ENCODE data around the gene DPP6.
"Not testable (repeated sequence)": the region's sequence is repeated elsewhere in the genome, so short reads cannot be mapped to it uniquely, and the experiment has no call there.

The DPP6 gene

DNA sequence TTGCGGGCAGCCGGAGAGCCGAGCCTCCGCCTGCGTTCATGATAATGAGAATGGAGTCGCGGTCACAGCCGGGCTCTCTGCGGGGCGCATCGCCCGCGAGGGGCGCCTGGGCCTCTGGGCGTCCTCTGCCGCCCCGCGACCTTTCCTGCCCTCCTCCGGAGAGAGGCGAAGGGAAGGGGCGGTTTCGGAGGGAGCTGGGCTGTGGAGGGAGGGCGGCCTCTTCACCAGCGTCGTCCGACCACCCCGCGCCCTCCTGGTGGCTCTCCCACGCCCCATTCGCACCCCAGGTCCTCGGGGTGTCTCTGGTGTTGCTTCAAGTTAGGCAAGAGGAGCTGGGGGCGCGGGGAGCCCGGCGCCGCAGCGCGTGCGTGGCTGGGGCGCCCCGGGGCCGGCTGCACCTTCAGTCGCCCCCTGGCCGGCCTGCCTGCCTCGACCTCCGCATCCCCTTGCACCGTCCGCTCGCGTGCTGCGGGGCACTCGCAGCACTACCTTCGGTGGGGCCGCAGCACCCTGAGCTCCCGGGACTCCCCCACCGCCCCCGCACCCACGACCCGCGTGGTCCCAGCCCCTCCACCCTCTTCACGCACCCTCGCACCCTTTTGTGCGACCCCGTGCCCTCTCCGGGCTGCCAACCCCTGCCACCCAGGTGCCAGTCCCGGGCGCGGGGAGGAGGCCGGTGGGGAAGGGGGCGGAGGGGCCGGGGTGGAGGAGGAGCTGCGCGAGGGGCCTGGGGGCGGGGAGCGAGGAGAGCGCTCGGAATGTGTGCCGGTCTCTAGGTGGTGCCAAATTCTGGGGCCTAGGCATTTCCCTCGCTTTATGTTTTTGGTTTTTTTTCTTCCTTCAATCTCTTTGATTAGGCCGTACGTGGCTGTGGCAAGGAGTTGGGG lies at the start of gene DPP6:
TSS of gene DPP6 (plus strand) at position 756 of the 887 bp plus-strand sequence.
- not testable (repeated sequence) for DNase-seq (ENCODE audit: low spot score)

DNA sequence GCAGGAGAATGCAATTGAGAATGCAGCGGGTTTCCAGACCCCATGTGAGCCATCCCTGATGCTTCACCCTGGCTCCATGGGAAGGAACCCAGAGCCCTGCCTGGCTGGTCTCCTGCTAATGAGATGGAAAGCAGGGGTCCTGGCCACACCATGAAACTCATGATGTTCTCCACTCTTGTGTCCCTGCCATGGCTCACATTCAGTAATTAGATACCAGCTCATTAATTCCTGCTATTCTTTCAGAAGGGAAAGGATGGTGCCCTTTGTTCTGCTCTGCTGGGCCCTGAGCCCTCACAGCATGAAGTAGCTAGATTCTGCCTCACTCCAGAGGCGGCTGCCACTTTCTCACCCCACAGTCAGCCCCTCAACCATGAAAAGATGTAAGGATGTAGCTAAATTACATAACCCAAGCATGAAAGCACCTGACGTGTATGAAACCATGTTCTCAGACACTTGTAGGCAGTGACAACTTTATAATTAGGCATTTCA lies 42.7 kb upstream of the DPP6 start:
- DNase-seq (ENCODE audit: low spot score), result not testable (repeated sequence)

DNA sequence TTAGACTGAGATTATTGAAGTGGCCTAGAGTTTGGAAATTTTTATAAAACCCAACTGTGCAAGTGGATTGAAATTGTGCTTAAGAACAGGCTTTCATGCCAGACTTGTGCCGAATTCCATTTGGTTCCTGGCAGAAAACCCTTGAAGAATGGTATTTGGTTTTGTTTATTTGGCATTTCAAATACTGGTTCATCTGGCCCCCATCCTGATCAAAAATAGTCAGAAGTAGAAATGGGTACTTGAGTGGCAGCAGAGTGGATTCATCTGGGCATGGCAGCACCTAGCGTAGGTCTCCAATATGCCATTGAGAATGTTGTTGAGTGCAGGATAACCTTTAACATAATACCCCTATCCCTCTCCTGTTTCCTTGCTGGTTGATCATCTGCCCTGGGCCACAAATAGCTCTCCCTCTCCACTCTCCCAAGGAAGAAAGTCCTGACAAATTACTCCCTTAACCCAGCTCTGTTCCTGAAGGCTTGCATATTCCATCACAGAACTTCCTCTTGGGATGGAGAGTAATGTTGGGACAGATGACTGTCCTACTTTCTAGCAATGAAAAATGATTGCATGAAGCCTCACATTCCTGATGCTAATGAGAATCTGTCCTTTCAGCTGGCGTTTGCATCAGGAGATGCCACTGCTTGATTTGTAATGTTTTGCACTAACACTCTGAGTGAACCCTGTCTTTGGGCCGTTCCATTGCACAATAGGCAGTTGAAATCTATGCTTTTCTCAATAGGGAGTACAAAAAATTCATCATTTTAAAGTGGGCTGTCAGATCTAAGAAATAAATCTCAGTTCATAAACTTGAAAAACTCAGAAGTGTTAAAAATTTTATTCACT lies 41.3 kb upstream of the DPP6 start:
- DNase-seq (ENCODE audit: low spot score), result not testable (repeated sequence)

DNA sequence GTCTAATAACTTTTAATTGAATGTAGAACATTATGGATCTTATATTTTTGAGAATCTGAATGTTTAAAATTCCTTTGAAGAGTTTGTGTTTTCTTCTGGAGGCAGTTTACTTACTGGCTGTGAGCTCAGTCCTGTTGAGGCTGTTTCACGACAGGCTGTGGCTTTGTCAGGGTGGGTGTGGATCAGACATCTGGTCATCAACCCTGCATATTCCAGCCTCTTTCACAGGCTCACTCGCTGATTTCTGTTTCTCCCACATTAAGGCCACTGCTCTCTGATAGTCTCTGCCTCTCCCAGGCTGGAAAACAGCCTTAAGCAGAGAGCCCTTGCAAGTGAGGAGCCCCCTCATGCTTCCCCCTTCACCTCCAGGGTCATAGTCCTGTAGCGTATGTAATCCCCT lies 39.4 kb upstream of the DPP6 start:
- not testable (repeated sequence) for DNase-seq (ENCODE audit: low spot score)

GRCh38 chr7:154015636-154016035 lies 36.6 kb upstream of the DPP6 start:
- not testable (repeated sequence) for DNase-seq (ENCODE audit: low spot score)

DNA sequence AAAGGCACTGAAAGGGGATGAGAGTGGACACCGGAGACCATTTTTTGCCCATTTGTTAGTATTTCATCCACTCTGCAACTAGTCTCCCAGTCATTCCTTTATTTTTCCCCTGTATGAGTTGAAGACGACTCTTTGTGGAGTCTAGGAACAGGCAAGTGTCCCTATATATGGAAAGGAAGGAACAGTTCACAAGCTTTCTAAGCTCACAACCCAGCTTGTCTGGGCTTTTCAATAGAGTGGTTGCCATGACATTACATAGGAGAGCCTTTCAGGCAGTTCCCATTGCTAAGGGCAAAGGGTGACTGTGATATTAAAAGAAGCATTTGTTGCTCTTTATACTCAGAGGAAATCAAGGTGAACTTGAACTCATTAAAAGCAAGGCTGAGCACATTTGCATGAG lies 33.8 kb upstream of the DPP6 start:
- DNase-seq (ENCODE audit: low spot score), result not testable (repeated sequence)

DNA sequence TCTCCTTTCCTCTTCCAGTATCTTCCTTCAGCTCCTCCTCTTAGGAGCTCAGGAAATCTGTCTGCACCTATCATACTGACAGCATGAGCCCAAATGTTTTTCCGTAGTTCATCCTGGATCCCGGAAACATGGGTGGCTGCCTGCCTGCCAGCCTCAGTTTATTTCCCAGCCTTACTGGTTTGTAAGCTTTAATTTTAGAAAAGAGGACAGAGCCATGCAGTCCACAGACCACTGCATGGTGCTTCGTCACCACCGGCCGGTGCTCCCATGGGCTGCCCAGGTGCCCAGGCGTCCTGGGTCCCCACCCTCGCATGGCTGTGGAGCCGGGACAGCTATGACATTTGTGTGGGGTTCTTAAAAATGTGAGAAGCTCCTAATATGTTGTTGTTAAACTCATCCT lies 24.4 kb upstream of the DPP6 start:
- not testable (repeated sequence) for DNase-seq (ENCODE audit: low spot score)

- not testable (repeated sequence) for DNase-seq (ENCODE audit: low spot score)
Observed at GRCh38 chr7:154030476-154031080, 21.6 kb upstream of the DPP6 start.

- DNase-seq (ENCODE audit: low spot score), result not testable (repeated sequence)
Observed at GRCh38 chr7:154039466-154040165, 12.6 kb upstream of the DPP6 start.

DNA sequence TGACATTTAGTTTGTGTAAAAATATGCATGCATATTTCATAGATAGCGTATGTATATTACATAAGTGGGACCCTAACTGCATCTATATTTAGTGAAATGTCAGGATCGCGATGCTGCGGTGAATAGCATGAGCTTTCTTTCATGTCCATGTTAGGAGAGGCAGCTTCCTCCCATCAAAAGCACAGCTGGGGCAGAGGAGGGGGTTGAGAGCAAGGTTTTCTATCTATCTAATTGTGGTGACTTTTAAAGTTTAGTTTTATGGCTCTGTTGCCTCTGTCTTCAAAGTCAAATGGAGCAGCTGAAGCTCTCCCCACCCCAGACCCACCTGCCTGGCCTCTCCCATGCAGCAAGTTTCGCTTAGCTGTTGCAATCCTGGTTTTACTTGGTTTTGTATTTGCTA lies 1.8 kb upstream of the DPP6 start:
- not testable (repeated sequence) for DNase-seq (ENCODE audit: low spot score)

GRCh38 chr7:154051006-154051642 lies 1.1 kb upstream of the DPP6 start:
- not testable (repeated sequence) for DNase-seq (ENCODE audit: low spot score)

- not testable (repeated sequence) for DNase-seq (ENCODE audit: low spot score)
Observed at GRCh38 chr7:154052530-154053252, 493 bp downstream of the DPP6 start.

DNA sequence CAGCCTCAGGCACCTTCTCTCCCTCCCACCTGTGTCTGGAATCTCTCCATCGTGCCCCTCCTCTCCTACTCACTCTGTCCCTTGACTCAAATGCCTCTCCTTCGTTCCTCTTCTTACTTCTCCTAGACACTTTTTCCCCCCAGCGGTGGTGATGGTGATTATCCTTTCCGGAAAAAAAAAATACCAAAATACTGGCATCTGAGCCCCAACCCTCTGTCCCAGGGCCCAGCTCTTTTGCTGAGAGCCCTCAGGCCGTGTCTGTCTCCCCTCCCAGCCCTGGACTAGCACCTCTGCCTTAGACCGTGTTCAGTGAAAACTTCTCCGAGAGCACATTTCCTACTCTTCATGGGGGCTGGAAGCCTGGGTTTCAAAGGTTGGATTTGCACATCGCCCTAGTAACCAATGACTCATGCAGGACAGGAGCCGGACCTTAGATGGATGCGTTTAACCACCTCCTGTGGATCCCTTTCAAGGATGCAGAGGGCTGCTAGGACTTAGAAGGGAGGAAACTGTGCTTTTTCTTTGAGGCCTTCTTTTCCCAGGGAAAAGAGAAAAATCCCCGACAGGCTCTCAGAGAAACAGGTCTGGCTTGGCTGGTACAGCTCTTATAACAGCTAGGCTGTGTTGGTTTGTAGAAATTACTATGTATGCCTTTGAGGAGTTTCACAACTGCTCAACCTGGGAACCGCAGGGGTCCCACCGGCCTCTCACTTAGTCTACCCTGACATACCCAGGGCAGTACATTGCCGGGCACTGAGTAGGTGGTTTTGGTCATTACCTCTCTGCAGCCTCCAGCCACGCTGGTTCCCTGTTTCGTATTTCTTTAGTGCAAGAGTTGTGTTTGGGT lies 1.5 kb downstream of the DPP6 start:
- DNase-seq (ENCODE audit: low spot score), result not testable (repeated sequence)

- not testable (repeated sequence) for DNase-seq (ENCODE audit: low spot score)
Observed at GRCh38 chr7:154054664-154055063, 2.5 kb downstream of the DPP6 start.

GRCh38 chr7:154055491-154056106 lies 3.4 kb downstream of the DPP6 start:
- DNase-seq (ENCODE audit: low spot score), result not testable (repeated sequence)

DNA sequence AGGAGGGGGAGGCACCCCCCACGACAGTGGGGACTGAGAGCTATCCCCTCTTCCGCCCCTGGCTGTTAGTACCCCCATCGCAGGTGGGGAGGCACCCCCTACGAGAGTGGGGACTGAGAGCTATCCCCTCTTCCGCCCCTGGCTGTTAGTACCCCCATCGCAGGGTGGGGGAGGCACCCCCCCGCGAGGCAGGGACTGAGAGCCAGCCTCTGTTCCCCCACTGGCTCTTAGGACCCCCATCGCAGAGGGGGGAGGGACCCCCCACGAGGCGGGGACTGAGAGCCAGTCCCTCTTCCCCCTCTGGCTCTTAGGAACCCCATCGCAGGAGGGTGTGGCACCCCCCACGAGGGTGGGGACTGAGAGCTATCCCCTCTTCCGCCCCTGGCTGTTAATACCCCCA lies 6.6 kb downstream of the DPP6 start:
- DNase-seq (ENCODE audit: low spot score), result not testable (repeated sequence)

- not testable (repeated sequence) for DNase-seq (ENCODE audit: low spot score)
Observed at GRCh38 chr7:154060551-154060950, 8.4 kb downstream of the DPP6 start.

GRCh38 chr7:154071833-154072232 lies 19.6 kb downstream of the DPP6 start:
- not testable (repeated sequence) for DNase-seq (ENCODE audit: low spot score)

Data from CD4-positive, alpha-beta T cell treated with Interleukin-15 for 4 hours (primary cell).